Body of pancreas (tissue), 4 donors: ENCODE results near the gene MIAT. TPM values are rescaled to one million over a fixed set of nuclear protein-coding genes. Genes with fewer than 3 reads are reported as not detected.

Source experiments
- ATAC-seq: fragments of 150-250 bp; one replicate; pipeline ENCODE4 v1.9.1; 2016
- DNase-seq, 4 donors: peaks; one replicate each; pipeline ENCODE4 v3.0.0-alpha.2; 2019
- H3K27ac ChIP-seq, 4 donors: fragments of 200-600 bp; sonication (generic); 1 replicate in 3 of 4; 2 replicates in 1 of 4; pipeline versions ENCODE4 v1.5.1 to v1.6.1; 2016 to 2019; ENCODE audit warnings: mild to moderate bottlenecking in 1 of 4, mixed read lengths in 1 of 4, moderate library complexity in 1 of 4
- H3K27me3 ChIP-seq, 2 donors: fragments of 200-600 bp; sonication (generic); one replicate each; pipeline ENCODE4 v1.6.0; 2016; ENCODE audit warnings: mild to moderate bottlenecking in 1 of 2
- H3K36me3 ChIP-seq, 2 donors: fragments of 200-600 bp; sonication (generic); replicated peaks in 1 of 2; 2 replicates each; pipeline ENCODE4 v1.5.1; 2016; ENCODE audit warnings: low read depth in 2 of 2; ENCODE audit not compliant: insufficient read depth in 1 of 2
- H3K4me1 ChIP-seq: fragments of 200-600 bp; sonication (generic); one replicate; pipeline ENCODE4 v1.6.0; 2016
- H3K4me3 ChIP-seq, 2 donors: fragments of 200-600 bp; sonication (generic); 1 replicate in 1 of 2; 2 replicates in 1 of 2; pipeline ENCODE4 v1.5.1; 2016 to 2019
- H3K9me3 ChIP-seq, 3 donors: fragments of 200-600 bp; sonication (generic); 1 replicate in 2 of 3; 2 replicates in 1 of 3; pipeline ENCODE4 v1.5.1; 2016
- CTCF ChIP-seq, 7 experiments: fragments of 450-650 bp in 4 of 7; fragments of 200-600 bp in 3 of 7; sonication (generic) in 3 of 7; IDR thresholded peaks; one replicate each; pipeline ENCODE4 v1.5.1; 2016 to 2019; ENCODE audit warnings: antibody characterized with exemption in 7 of 7
- POLR2A ChIP-seq, 3 donors: fragments of 450-650 bp; IDR thresholded peaks; one replicate each; pipeline ENCODE4 v1.6.1; 2016; ENCODE audit warnings: antibody characterized with exemption in 3 of 3, mild to moderate bottlenecking in 2 of 3
- WGBS, 2 donors: methylation state at CpG; one replicate each; pipeline ENCODE4 v1.1.5; 2017; 5-methylcytosine and 5-hydroxymethylcytosine counted together
- intact Hi-C: fragments of 100-400 bp; cut with DNase I; formaldehyde crosslinking; loops from one replicate; pipeline ENCODE4 v1.15.1; 2023
- total RNA-seq, 2 donors: library from RNA; depleted of rRNA; stranded (reverse); fragments of >200 nt; gene quantifications; one replicate each; pipeline ENCODE4 v1.1.0, GENCODE V29; 2016

MIAT gene
- total RNA-seq, 2 donors from 2014 or later, result 1.0 to 2.6 TPM

DNA sequence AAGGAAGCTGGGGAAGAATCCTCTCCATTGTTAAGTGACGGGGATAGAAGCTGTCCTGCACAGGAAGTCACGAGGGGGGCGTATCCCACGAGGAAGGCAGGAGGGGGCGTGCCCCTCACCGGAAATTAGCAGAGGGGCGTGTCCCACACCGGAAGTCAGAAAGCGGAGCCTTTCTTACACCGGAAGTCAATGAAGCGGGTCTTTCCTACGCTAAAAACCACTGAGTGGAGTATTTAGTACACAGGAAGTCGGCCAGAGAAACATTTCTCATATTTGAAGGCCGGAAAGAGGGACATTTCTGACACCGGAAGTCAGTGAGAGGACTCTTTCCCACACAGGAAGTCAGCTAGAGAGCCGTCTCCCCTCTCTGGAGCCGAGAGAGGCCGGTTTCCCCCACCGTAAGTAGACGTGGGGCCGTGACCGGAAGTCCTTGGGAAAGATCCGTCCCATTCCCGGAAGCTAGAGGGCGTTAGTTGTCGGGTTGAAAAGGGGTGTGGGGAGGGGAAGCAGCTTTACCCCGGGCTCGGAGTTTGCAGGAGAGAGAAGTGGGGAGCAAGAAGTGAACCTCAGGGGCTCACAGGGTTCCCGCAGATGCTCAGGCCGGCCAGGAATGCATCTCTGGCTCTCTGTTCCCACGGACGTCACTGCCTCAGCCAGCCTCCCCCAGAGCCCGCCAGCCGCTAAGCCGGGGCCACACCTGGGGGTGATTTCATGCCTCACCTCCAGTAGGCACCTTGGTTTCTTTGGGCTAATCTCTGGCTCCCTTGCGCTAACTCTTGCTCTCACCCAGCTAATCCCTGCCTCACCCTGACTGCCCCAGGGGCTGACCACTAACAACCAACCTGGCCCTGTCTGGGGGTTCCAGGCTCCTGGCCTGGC, 15.4 kb downstream of the MIAT start:
- H3K27ac ChIP-seq, result peak overlapping the region; percentile 82 to 90 (median 89)
- peak; percentile 84 for ATAC-seq
- no peaks in the 10 kb centered on the region for H3K9me3 ChIP-seq
- peak overlapping the region; percentile 44 to 52 for H3K4me3 ChIP-seq
- intact Hi-C loops, result no loop called here
- peak; percentile 88 to 92 (median 88) for DNase-seq
- no peaks in the 10 kb centered on the region for H3K36me3 ChIP-seq
- no peaks in the 10 kb centered on the region for H3K27me3 ChIP-seq
- peaks cover 46% of the 10 kb centered on the region for H3K4me1 ChIP-seq
- peak in 2 of 3 donors; percentile 60 to 66 for TF ChIP-seq POLR2A (IDR thresholded peaks at IDR 0.05)
- TF ChIP-seq CTCF (IDR thresholded peaks at IDR 0.05), result peak in 6 of 7 experiments; percentile 23 to 71 (median 62)
- WGBS, 2 donors, result 0% methylated on average over 26 to 36 of the region's 36 CpGs

DNA sequence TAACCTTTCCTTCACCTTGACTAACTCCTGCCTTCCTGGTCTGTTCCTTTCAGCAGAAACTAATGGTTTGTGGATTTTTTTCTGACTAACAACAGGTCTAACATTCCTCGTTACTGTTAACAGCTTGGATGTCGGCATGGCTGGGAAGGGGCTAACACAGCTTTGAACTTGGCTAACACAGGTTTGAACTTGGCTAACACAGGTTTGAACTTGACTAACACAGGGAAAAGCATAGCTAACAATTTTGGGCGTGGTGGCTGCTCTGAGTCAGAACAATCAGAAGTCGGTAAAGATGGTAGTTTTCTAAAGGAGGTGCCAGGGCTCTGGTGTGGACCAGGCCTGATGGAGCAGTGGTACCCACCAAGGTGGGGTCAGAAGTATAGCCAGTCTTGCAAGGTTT, 16.1 kb downstream of the MIAT start:
- peak overlapping the region; percentile 44 to 52 for H3K4me3 ChIP-seq
- ATAC-seq, result no peak
- TF ChIP-seq POLR2A (IDR thresholded peaks at IDR 0.05) (no peak), CTCF (IDR thresholded peaks at IDR 0.05) (no peak)
- peak overlapping the region; percentile 82 to 90 (median 89) for H3K27ac ChIP-seq
- no peaks in the 10 kb centered on the region for H3K36me3 ChIP-seq
- H3K4me1 ChIP-seq, result peaks cover 44% of the 10 kb centered on the region
- H3K9me3 ChIP-seq, result no peaks in the 10 kb centered on the region
- no peak for DNase-seq
- WGBS, 2 donors, result 17 to 27% methylated on average over 4 of the region's 4 CpGs
- intact Hi-C loops, result no loop called here
- no peaks in the 10 kb centered on the region for H3K27me3 ChIP-seq

DNA sequence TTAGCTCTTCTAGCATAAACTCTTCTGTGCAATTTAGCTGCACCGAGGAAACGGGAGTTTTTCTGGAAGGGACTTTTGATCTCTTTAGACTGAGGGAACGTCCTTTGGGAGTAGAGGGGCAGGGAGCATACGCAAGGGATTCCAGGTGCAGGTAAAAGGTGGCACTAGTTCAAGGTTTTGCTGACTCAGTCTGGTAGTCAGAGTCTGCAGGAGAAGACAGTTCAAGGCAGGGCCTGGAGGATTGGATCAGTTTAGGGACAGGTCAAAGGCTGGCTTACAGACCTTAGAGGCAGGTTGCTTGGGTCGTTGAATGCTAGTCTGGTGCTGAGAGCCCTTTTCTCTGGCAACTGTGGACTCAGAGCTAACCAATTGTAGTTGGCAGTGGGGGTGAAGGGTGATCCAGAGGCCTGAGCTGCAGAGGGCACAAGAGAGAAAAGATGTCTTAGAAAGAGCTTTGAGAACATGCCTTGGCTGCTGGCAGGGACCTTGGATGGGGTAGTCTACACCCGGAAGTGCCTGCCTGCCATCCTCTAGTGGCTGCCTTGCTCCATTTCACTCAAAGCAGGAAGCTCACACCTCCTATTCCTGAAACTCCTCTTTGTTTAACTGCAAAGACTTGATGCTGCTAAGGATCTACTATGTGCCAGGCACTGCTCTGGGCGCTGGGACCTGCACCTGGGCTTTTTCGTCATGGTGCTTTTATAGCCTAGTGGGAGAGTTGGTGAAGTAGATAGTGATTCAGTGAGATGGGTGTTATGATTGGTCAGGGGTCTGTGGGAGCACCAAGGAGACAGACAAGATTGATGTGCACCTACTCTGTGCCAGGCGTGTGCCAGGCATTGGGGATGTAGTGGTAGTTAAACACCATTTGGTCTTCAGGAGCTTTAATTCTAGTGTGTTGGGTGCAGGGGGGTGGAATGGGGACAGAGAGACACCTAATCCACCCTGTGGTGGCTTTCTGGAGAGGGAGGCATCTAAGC, 17.1 kb downstream of the MIAT start:
- TF ChIP-seq CTCF (IDR thresholded peaks at IDR 0.05) (no peak), POLR2A (IDR thresholded peaks at IDR 0.05) (no peak)
- 62% methylated on average over 9 of the region's 9 CpGs for WGBS, 2 donors
- Histone ChIP-seq H3K36me3 (no peaks in the 10 kb centered on the region), H3K27ac (no peak overlapping the region), H3K4me1 (peaks cover 36% of the 10 kb centered on the region), H3K27me3 (no peaks in the 10 kb centered on the region), H3K9me3 (no peaks in the 10 kb centered on the region), H3K4me3 (no peak overlapping the region)
- DNase-seq (no peak), ATAC-seq (no peak)
- intact Hi-C loops, result no loop called here

- no peak for TF ChIP-seq POLR2A (IDR thresholded peaks at IDR 0.05)
- no peak for TF ChIP-seq CTCF (IDR thresholded peaks at IDR 0.05)
- H3K4me3 ChIP-seq, result no peak overlapping the region
- peaks cover 29% of the 10 kb centered on the region for H3K4me1 ChIP-seq
- intact Hi-C loops, result no loop called here
- DNase-seq (no peak), ATAC-seq (no peak)
- no peaks in the 10 kb centered on the region for H3K9me3 ChIP-seq
- H3K27ac ChIP-seq, result no peak overlapping the region
- no peaks in the 10 kb centered on the region for H3K36me3 ChIP-seq
- 96% methylated on average over 4 of the region's 4 CpGs for WGBS, 2 donors
- H3K27me3 ChIP-seq, result no peaks in the 10 kb centered on the region
Measured at GRCh38 chr22:26675687-26676268, 18.4 kb downstream of the MIAT start.
